IMR-90 (cell line): ENCODE measurements around the gene PPM1K. TPM values are rescaled to one million over a fixed set of nuclear protein-coding genes. Genes with fewer than 3 reads are reported as not detected.

ENCODE experiments used
- ATAC-seq: fragments of 200-7000 bp; cut with Tn5 transposase; 2 replicates; pipeline ENCODE4 v1.9.1; 2020; ENCODE audit warnings: low read depth, mild to moderate bottlenecking, moderate library complexity
- BruUV-seq: library from RNA; stranded (reverse); fragments of 400-500 nt; replicated peaks from 2 replicates; lab custom pipeline; 2021; lab: Mats Ljungman, UMichigan
- CTCF ChIA-PET: fragments of 300-600 bp; formaldehyde crosslinking; extraction: SDS; loops from one replicate; lab custom pipeline; 2021; ENCODE audit warnings: antibody characterized with exemption; lab: Yijun Ruan, JAX
- POLR2A ChIA-PET: fragments of 300-600 bp; sonication (Branson Sonifier 250); formaldehyde crosslinking; loops from one replicate; lab custom pipeline; 2022; ENCODE audit warnings: antibody characterized with exemption; ENCODE audit not compliant: unreplicated experiment; lab: Charles Lee
- DNase-seq: peaks from one replicate; pipeline ENCODE4 v3.0.0; 2013
- H2AFZ ChIP-seq: replicated peaks from 2 replicates; pipeline ENCODE3; 2013; ENCODE audit warnings: low read length, mild to moderate bottlenecking; ENCODE audit not compliant: poor library complexity
- H2AK5ac ChIP-seq: 2 replicates; pipeline ENCODE4 v1.6.1; 2013; ENCODE audit warnings: low read depth, low read length, inconsistent platforms
- H2AK9ac ChIP-seq: replicated peaks from 2 replicates; pipeline ENCODE3; 2013; ENCODE audit warnings: mild to moderate bottlenecking, low read depth, low read length, moderate library complexity; ENCODE audit not compliant: poor library complexity
- H2BK120ac ChIP-seq: 2 replicates; pipeline ENCODE4 v1.6.1; 2013; ENCODE audit warnings: low read depth, low read length, inconsistent platforms
- H2BK15ac ChIP-seq: 3 replicates; pipeline ENCODE4 v1.6.1; 2013; ENCODE audit warnings: low read depth, low read length, inconsistent platforms
- H2BK20ac ChIP-seq: 2 replicates; pipeline ENCODE4 v1.6.1; 2013; ENCODE audit warnings: low read depth, mild to moderate bottlenecking, inconsistent platforms, low read length, moderate library complexity
- H2BK5ac ChIP-seq: 2 replicates; pipeline ENCODE4 v1.6.1; 2013; ENCODE audit warnings: mild to moderate bottlenecking, low read depth, low read length, inconsistent platforms; ENCODE audit not compliant: poor library complexity, severe bottlenecking
- H3K14ac ChIP-seq: replicated peaks from 2 replicates; pipeline ENCODE4 v1.6.1; 2013; ENCODE audit warnings: low read depth, low read length, inconsistent platforms
- H3K18ac ChIP-seq: 2 replicates; pipeline ENCODE4 v1.6.1; 2013; ENCODE audit warnings: low read depth, low read length, control low read depth
- H3K23ac ChIP-seq: 2 replicates; pipeline ENCODE4 v1.6.1; 2013; ENCODE audit warnings: low read depth, low read length, inconsistent platforms
- H3K27ac ChIP-seq: 2 replicates; pipeline ENCODE4 v1.5.1; 2013; ENCODE audit warnings: mild to moderate bottlenecking, control low read depth, low read length; ENCODE audit not compliant: insufficient read depth
- H3K27me3 ChIP-seq: 2 replicates; pipeline ENCODE4 v1.6.1; 2013; ENCODE audit warnings: low read length; ENCODE audit not compliant: control insufficient read depth, insufficient read depth
- H3K36me3 ChIP-seq: 2 replicates; pipeline ENCODE4 v1.6.1; 2013; ENCODE audit warnings: low read length, mixed read lengths; ENCODE audit not compliant: control insufficient read depth, insufficient read depth
- H3K4ac ChIP-seq: 2 replicates; pipeline ENCODE4 v1.6.1; 2013; ENCODE audit warnings: low read depth, low read length, inconsistent platforms
- H3K4me1 ChIP-seq: 2 replicates; pipeline ENCODE4 v1.6.1; 2013; ENCODE audit warnings: low read length, mixed read lengths; ENCODE audit not compliant: control insufficient read depth, insufficient read depth
- H3K4me2 ChIP-seq: 2 replicates; pipeline ENCODE4 v1.6.1; 2013; ENCODE audit warnings: low read depth, mild to moderate bottlenecking, control low read depth, low read length, moderate library complexity
- H3K4me3 ChIP-seq: 2 replicates; pipeline ENCODE4 v1.5.1; 2013; ENCODE audit warnings: low read depth, mild to moderate bottlenecking, control low read depth, low read length, moderate library complexity; ENCODE audit not compliant: insufficient read depth
- H3K56ac ChIP-seq: 2 replicates; pipeline ENCODE4 v1.6.1; 2013; ENCODE audit warnings: low read length, inconsistent platforms; ENCODE audit not compliant: insufficient read depth; ENCODE audit errors: extremely low read depth
- H3K79me1 ChIP-seq, 2 experiments: 2 replicates each; pipeline ENCODE4 v1.6.1; 2013; ENCODE audit warnings: low read length in 2 of 2, inconsistent platforms in 1 of 2, low read depth in 1 of 2
- H3K9ac ChIP-seq: 2 replicates; pipeline ENCODE4 v1.6.1; 2013; ENCODE audit warnings: low read depth, low read length, control low read depth
- H3K9me1 ChIP-seq: 2 replicates; pipeline ENCODE4 v1.6.1; 2013; ENCODE audit warnings: low read length, inconsistent platforms; ENCODE audit not compliant: insufficient read depth
- H3K9me3 ChIP-seq: 2 replicates; pipeline ENCODE4 v1.6.1; 2013; ENCODE audit warnings: low read length; ENCODE audit not compliant: control insufficient read depth, insufficient read depth
- H4K20me1 ChIP-seq: 2 replicates; pipeline ENCODE4 v1.6.1; 2013; ENCODE audit warnings: low read length, inconsistent platforms; ENCODE audit not compliant: insufficient read depth
- H4K5ac ChIP-seq: 2 replicates; pipeline ENCODE4 v1.6.1; 2013; ENCODE audit warnings: mild to moderate bottlenecking, low read depth, low read length, control low read depth
- H4K8ac ChIP-seq, 2 experiments: 2 replicates each; pipeline ENCODE4 v1.6.1; 2013; ENCODE audit warnings: low read depth in 2 of 2, low read length in 2 of 2, control low read depth in 1 of 2, inconsistent platforms in 1 of 2
- H4K91ac ChIP-seq: 2 replicates; pipeline ENCODE4 v1.6.1; 2013; ENCODE audit warnings: low read depth, low read length, inconsistent platforms; ENCODE audit not compliant: insufficient read depth
- BHLHE40 ChIP-seq: fragments of 150-350 bp; IDR thresholded peaks from 2 replicates; pipeline ENCODE4 v1.6.1; 2016; ENCODE audit warnings: mild to moderate bottlenecking, low read depth, low read length
- CEBPB ChIP-seq: IDR thresholded peaks from 2 replicates; pipeline ENCODE4 v1.6.1; 2012; ENCODE audit warnings: low read depth, low read length, improper control_type of control experiment
- CHD1 ChIP-seq: IDR thresholded peaks from 2 replicates; pipeline ENCODE4 v1.6.1; 2012; ENCODE audit warnings: low read depth, low read length, improper control_type of control experiment
- CTCF ChIP-seq: conservative IDR thresholded peaks from 2 replicates; pipeline ENCODE4 v1.5.1; 2012; ENCODE audit warnings: mild to moderate bottlenecking, low read depth, low read length, improper control_type of control experiment
- ELK1 ChIP-seq: fragments of 150-350 bp; IDR thresholded peaks from 2 replicates; pipeline ENCODE4 v1.6.1; 2016; ENCODE audit warnings: low read depth, mild to moderate bottlenecking, low read length, moderate library complexity, borderline replicate concordance
- FOS ChIP-seq: fragments of 150-350 bp; IDR thresholded peaks from 2 replicates; pipeline ENCODE4 v1.6.1; 2016; ENCODE audit warnings: low read depth, low read length
- MAFK ChIP-seq: IDR thresholded peaks from 2 replicates; pipeline ENCODE4 v1.6.1; 2012; ENCODE audit warnings: low read depth, low read length, improper control_type of control experiment
- MAZ ChIP-seq: IDR thresholded peaks from 2 replicates; pipeline ENCODE4 v1.6.1; 2012; ENCODE audit warnings: low read depth, mild to moderate bottlenecking, low read length, improper control_type of control experiment, moderate library complexity, borderline replicate concordance
- MXI1 ChIP-seq: IDR thresholded peaks from 2 replicates; pipeline ENCODE4 v1.6.1; 2012; ENCODE audit warnings: low read depth, mild to moderate bottlenecking, low read length, moderate library complexity, borderline replicate concordance
- NFE2L2 ChIP-seq: fragments of 150-350 bp; IDR thresholded peaks from 2 replicates; pipeline ENCODE4 v1.6.1; 2016; ENCODE audit warnings: low read depth, mild to moderate bottlenecking, low read length
- POLR2A ChIP-seq: IDR thresholded peaks from 2 replicates; pipeline ENCODE4 v1.6.1; 2012; ENCODE audit warnings: mild to moderate bottlenecking, low read depth, low read length
- RAD21 ChIP-seq: IDR thresholded peaks from 2 replicates; pipeline ENCODE4 v1.6.1; 2012; ENCODE audit warnings: low read length, improper control_type of control experiment
- RCOR1 ChIP-seq: IDR thresholded peaks from 2 replicates; pipeline ENCODE4 v1.6.1; 2012; ENCODE audit warnings: mild to moderate bottlenecking, low read length, improper control_type of control experiment; ENCODE audit not compliant: insufficient replicate concordance
- RFX5 ChIP-seq: IDR thresholded peaks from 2 replicates; pipeline ENCODE4 v1.8.0; 2012; ENCODE audit warnings: low read depth, mild to moderate bottlenecking, low read length, moderate library complexity
- SMC3 ChIP-seq: fragments of 150-350 bp; IDR thresholded peaks from 2 replicates; pipeline ENCODE4 v1.6.1; 2016; ENCODE audit warnings: low read depth, mild to moderate bottlenecking, antibody characterized with exemption, low read length, moderate library complexity
- USF2 ChIP-seq: fragments of 150-350 bp; IDR thresholded peaks from 2 replicates; pipeline ENCODE4 v1.6.1; 2017; ENCODE audit warnings: mild to moderate bottlenecking, antibody characterized with exemption, low read length, low read depth
- WGBS, 2 experiments: methylation state at CpG; one replicate each; pipeline versions ENCODE4 v1.1.5 to v1.1.7; 2013; ENCODE audit warnings: missing lambda C conversion rate in 2 of 2; ENCODE audit not compliant: insufficient read length in 1 of 2; ENCODE audit errors: extremely low coverage in 2 of 2; 5-methylcytosine and 5-hydroxymethylcytosine counted together
- dilution Hi-C: fragments of 300-500 bp; cut with HindIII; formaldehyde crosslinking; loops from one replicate; pipeline ENCODE4 v1.14.3; 2018; ENCODE audit warnings: low sequenced_read_pairs; ENCODE audit not compliant: unreplicated experiment
- in situ Hi-C: fragments of 300-500 bp; cut with MboI; formaldehyde crosslinking; loops from 3 replicates; pipeline ENCODE4 v1.14.3; 2019; ENCODE audit warnings: low sequenced_read_pairs, inconsistent platforms, mixed read lengths
- intact Hi-C: fragments of 100-400 bp; cut with micrococcal nuclease; formaldehyde crosslinking; loops from 2 replicates; pipeline ENCODE4 v1.10.0; 2022
- polyA plus RNA-seq, 3 experiments: library from polyadenylated mRNA; depleted of rRNA; stranded (reverse); fragments of >200 nt; gene quantifications; 2 replicates each; pipeline ENCODE4 v1.2.3, GENCODE V29; 2012; ENCODE audit warnings: low replicate concordance in 1 of 3
- total RNA-seq: library from RNA; depleted of rRNA; stranded (reverse); fragments of >200 nt; gene quantifications from 2 replicates; pipeline ENCODE4 v1.2.3, GENCODE V29; 2012

Gene PPM1K
- total and polyA plus RNA-seq, 2 of the 4 experiments (the other 2 are of a cell fraction): 6.1 to 11.5 TPM

- Histone ChIP-seq H4K8ac (no peak overlapping the region), H4K91ac (no peak overlapping the region), H2BK15ac (no peak overlapping the region), H3K4ac (no peak overlapping the region), H4K20me1 (no peaks in the 10 kb centered on the region), H3K79me1 (no peaks in the 10 kb centered on the region), H3K36me3 (no peaks in the 10 kb centered on the region), H2BK120ac (no peak overlapping the region), H3K56ac (no peak overlapping the region), H3K9ac (no peak overlapping the region), H3K14ac (no peak overlapping the region), H3K9me3 (no peaks in the 10 kb centered on the region), H3K27me3 (peaks cover 5% of the 10 kb centered on the region), H2AK9ac (no peak overlapping the region), H3K23ac (no peak overlapping the region), H3K4me1 (no peaks in the 10 kb centered on the region), H2AK5ac (no peak overlapping the region), H2BK5ac (no peak overlapping the region), H3K9me1 (no peaks in the 10 kb centered on the region), H2AFZ (no peak overlapping the region), H4K5ac (no peak overlapping the region), H3K4me2 (no peak overlapping the region), H2BK20ac (no peak overlapping the region), H3K4me3 (no peak overlapping the region), H3K18ac (no peak overlapping the region), H3K27ac (no peak overlapping the region)
- TF ChIP-seq CHD1 (no peak), RCOR1 (no peak), BHLHE40 (no peak), NFE2L2 (no peak), MAZ (no peak), RAD21 (no peak), FOS (no peak), CTCF (no peak), MAFK (no peak), ELK1 (no peak), RFX5 (no peak), CEBPB (no peak), MXI1 (no peak), SMC3 (no peak), USF2 (no peak), POLR2A (no peak)
- ChIA-PET POLR2A (no interaction called here), CTCF (interaction anchor here (0.5 kb wide), 1 partner anchor 22 kb away, joined by 3 read pairs; no protein-coding TSS in a partner anchor)
- ATAC-seq: no peak
- dilution Hi-C loops: no loop called here
- no TSS peak for BruUV-seq
- intact Hi-C loops: no loop called here
- in situ Hi-C loops: no loop called here
- no peak for DNase-seq
- no CpG with 5 or more reads among the region's 1 CpG for WGBS, 2 experiments
These were observed 43.3 kb upstream of the PPM1K start for GRCh38 chr4:88327665-88328064.
